Parathyroid adenoma (tissue), 2 donors: ENCODE results near the gene RGS17.

ENCODE experiments used
- H2AFZ ChIP-seq: fragments of 300-600 bp; sonication (generic); one replicate; pipeline ENCODE4 v1.7.0; 2017; ENCODE audit warnings: antibody characterized with exemption, mild to moderate bottlenecking
- H3K27ac ChIP-seq: fragments of 300-600 bp; sonication (generic); one replicate; pipeline ENCODE4 v1.7.0; 2017
- H3K27me3 ChIP-seq: fragments of 300-600 bp; sonication (generic); one replicate; pipeline ENCODE4 v1.7.0; 2017; ENCODE audit warnings: low read length; ENCODE audit not compliant: control insufficient read depth, insufficient read depth
- H3K36me3 ChIP-seq: fragments of 300-600 bp; sonication (generic); one replicate; pipeline ENCODE4 v1.7.0; 2017; ENCODE audit warnings: low read length; ENCODE audit not compliant: control insufficient read depth, insufficient read depth
- H3K4me1 ChIP-seq: fragments of 300-600 bp; sonication (generic); one replicate; pipeline ENCODE4 v1.7.0; 2017; ENCODE audit warnings: control low read depth
- H3K4me2 ChIP-seq: fragments of 300-600 bp; sonication (generic); one replicate; pipeline ENCODE4 v1.7.0; 2017; ENCODE audit warnings: low read length
- H3K4me3 ChIP-seq: fragments of 300-600 bp; sonication (generic); one replicate; pipeline ENCODE4 v1.7.0; 2017; ENCODE audit warnings: low read depth, low read length
- H3K79me2 ChIP-seq: fragments of 300-600 bp; sonication (generic); one replicate; pipeline ENCODE4 v1.7.0; 2017; ENCODE audit warnings: control low read depth
- H3K9ac ChIP-seq: fragments of 300-600 bp; sonication (generic); one replicate; pipeline ENCODE4 v1.7.0; 2017; ENCODE audit warnings: mild to moderate bottlenecking
- H3K9me3 ChIP-seq: fragments of 300-600 bp; sonication (generic); one replicate; pipeline ENCODE4 v1.7.0; 2017; ENCODE audit warnings: low read length; ENCODE audit not compliant: control insufficient read depth
- TF ChIP-seq, protein P1 (sequence below): fragments of 300-600 bp; sonication (generic); IDR thresholded peaks from one replicate; pipeline ENCODE4 v1.7.0; 2017; ENCODE audit warnings: antibody characterized with exemption, mild to moderate bottlenecking
- donor health status: primary hyperparathyroidism.

RGS17 gene

DNA sequence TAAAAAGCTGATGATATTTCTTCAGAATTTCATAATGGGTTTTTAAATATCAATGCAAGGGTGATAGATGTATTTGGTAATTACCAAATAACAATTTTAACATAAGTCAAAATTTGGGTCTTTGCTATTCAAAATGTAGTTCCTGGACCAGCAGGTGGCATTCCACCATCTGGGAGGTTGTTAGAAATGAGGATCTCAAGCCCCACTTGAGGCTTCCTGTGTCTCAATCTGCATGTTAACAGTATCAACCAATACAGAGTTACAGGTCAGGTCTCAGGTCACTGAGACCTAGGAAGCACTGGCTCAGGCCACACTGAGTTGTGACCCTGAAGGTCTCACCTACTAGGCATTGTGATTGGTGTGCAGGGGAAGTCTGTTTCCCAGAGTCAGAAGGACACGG, 71.3 kb downstream of the RGS17 start:
- H3K4me2 ChIP-seq = no peak overlapping the region
- no peak overlapping the region for H3K4me3 ChIP-seq
- TF ChIP-seq, protein P1, sequence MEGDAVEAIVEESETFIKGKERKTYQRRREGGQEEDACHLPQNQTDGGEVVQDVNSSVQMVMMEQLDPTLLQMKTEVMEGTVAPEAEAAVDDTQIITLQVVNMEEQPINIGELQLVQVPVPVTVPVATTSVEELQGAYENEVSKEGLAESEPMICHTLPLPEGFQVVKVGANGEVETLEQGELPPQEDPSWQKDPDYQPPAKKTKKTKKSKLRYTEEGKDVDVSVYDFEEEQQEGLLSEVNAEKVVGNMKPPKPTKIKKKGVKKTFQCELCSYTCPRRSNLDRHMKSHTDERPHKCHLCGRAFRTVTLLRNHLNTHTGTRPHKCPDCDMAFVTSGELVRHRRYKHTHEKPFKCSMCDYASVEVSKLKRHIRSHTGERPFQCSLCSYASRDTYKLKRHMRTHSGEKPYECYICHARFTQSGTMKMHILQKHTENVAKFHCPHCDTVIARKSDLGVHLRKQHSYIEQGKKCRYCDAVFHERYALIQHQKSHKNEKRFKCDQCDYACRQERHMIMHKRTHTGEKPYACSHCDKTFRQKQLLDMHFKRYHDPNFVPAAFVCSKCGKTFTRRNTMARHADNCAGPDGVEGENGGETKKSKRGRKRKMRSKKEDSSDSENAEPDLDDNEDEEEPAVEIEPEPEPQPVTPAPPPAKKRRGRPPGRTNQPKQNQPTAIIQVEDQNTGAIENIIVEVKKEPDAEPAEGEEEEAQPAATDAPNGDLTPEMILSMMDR = no peak
- no peaks in the 10 kb centered on the region for H3K27me3 ChIP-seq
- H3K4me1 ChIP-seq = peaks cover 2% of the 10 kb centered on the region
- H3K27ac ChIP-seq = no peak overlapping the region
- H3K9me3 ChIP-seq = no peaks in the 10 kb centered on the region
- no peak overlapping the region for H3K9ac ChIP-seq
- no peaks in the 10 kb centered on the region for H3K79me2 ChIP-seq
- H2AFZ ChIP-seq = no peak overlapping the region
- no peaks in the 10 kb centered on the region for H3K36me3 ChIP-seq

DNA sequence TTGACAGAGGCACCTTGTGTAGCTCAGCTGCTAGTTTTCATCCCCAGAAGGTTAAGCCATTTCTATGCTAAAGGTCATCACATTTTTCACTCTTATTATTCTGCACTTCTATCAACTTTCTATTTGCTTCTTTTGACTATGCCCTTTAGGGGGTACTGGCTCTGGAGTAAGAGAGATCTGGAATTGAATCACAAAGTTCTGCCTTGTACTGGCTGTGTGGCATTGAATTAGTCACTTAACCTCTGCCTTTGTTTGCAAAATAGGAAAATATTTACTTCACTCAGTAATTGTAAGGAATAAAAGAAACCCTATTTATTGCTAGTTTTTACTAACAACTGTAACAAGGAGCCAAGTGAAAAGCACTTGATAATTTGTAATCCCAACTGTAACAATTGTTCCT, 71.8 kb downstream of the RGS17 start:
- Histone ChIP-seq H3K27me3 (no peaks in the 10 kb centered on the region), H3K9me3 (no peaks in the 10 kb centered on the region), H3K4me1 (peaks cover 2% of the 10 kb centered on the region), H3K4me3 (no peak overlapping the region), H2AFZ (no peak overlapping the region), H3K27ac (no peak overlapping the region), H3K36me3 (no peaks in the 10 kb centered on the region), H3K79me2 (no peaks in the 10 kb centered on the region), H3K9ac (no peak overlapping the region), H3K4me2 (no peak overlapping the region)
- TF ChIP-seq, protein P1 = no peak

DNA sequence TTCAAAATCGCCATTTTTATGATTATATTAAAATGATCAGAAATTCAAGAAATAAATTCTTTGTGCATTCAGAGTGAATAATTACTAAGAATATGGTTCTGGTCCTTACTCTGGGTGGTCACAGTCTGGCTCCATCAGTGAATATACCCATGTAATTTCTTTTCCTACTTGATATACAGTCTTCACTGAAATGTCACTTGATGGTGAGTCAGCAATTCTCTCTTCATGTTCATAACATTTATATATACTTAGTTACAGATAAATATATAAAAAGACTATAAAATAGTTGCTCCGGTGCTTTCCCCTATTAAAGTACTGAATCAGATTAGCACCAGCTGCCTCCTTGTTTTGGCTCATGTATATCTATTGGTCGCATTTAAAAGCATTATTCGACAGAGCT, 72.2 kb downstream of the RGS17 start:
- H3K4me3 ChIP-seq = no peak overlapping the region

DNA sequence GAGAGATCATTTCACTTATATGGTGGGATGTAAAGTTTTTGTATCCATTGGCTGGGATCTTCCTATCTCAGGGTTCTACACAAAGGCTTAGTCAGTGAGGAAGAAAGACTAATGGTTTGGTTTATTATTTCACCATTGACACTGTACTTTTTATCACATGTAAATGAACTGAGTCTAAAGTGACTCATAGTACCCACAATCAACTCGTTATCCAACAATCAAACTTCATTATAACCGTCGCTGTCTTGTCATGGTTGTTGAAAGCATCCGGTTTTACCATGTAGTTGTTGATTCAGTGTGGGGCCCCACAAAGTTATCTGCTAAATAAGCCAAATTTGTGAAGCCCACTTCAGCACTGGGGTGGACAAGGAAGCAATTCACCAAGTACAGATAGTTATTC, 72.8 kb downstream of the RGS17 start:
- no peaks in the 10 kb centered on the region for H3K36me3 ChIP-seq
- no peak overlapping the region for H3K4me3 ChIP-seq
- H3K4me2 ChIP-seq = no peak overlapping the region
- H3K4me1 ChIP-seq = peaks cover 2% of the 10 kb centered on the region
- H3K27me3 ChIP-seq = no peaks in the 10 kb centered on the region
- no peak overlapping the region for H2AFZ ChIP-seq
- no peaks in the 10 kb centered on the region for H3K79me2 ChIP-seq
- TF ChIP-seq, protein P1 = no peak
- H3K9ac ChIP-seq = no peak overlapping the region
- no peaks in the 10 kb centered on the region for H3K9me3 ChIP-seq
- H3K27ac ChIP-seq = no peak overlapping the region

More for the DNA sequence above, 72.2 kb downstream of the RGS17 start:
- Histone ChIP-seq H3K36me3 (no peaks in the 10 kb centered on the region), H3K27me3 (no peaks in the 10 kb centered on the region), H3K79me2 (no peaks in the 10 kb centered on the region), H3K9ac (no peak overlapping the region), H3K4me1 (peaks cover 2% of the 10 kb centered on the region), H2AFZ (no peak overlapping the region), H3K4me2 (no peak overlapping the region), H3K27ac (no peak overlapping the region), H3K9me3 (no peaks in the 10 kb centered on the region)
- TF ChIP-seq, protein P1 = no peak

DNA sequence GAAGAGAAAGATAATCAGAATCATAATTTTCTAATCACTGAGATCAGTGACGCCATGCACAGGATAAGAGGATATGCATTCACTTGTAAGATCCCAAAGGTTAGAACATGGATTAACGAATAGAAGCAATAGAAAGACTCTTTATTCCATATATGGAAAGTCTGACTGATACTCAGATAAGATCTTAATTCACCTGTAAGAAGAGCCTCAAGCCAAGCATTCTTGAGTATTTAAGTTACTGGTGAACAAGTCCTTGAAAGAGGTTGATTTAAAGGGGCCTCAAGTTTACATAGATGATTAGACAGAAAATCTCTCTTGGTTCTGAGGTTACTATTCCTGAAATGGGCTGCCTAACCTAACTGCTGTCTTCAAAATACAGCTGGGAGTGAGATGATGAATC, 74.8 kb downstream of the RGS17 start:
- H3K79me2 ChIP-seq = no peaks in the 10 kb centered on the region
- no peaks in the 10 kb centered on the region for H3K9me3 ChIP-seq
- no peak overlapping the region for H3K9ac ChIP-seq

More for the DNA sequence above, 74.8 kb downstream of the RGS17 start:
- no peaks in the 10 kb centered on the region for H3K36me3 ChIP-seq
- H2AFZ ChIP-seq = no peak overlapping the region
- TF ChIP-seq, protein P1 = no peak
- H3K27me3 ChIP-seq = no peaks in the 10 kb centered on the region
- H3K4me2 ChIP-seq = no peak overlapping the region
- no peak overlapping the region for H3K4me3 ChIP-seq
- H3K4me1 ChIP-seq = peaks cover 2% of the 10 kb centered on the region
- H3K27ac ChIP-seq = no peak overlapping the region
